Measurements from ENCODE around the gene SFRP4.
"Not testable (repeated sequence)": the region's sequence is repeated elsewhere in the genome, so short reads cannot be mapped to it uniquely, and the experiment has no call there.

Gene SFRP4

GRCh38 chr7:37960483-37960882, 43.9 kb upstream of the SFRP4 start:
- Histone ChIP-seq H3K4me2 (ENCODE audit: low read depth, low read length) (no peak overlapping the region), H2AFZ (ENCODE audit: low read length) (no peak overlapping the region), H3F3A (ENCODE audit: insufficient read depth, low read length) (no peaks in the 10 kb centered on the region), H3K4me3 (ENCODE audit: low read length) (no peak overlapping the region), H3K27ac (ENCODE audit: low read length) (no peak overlapping the region), H3K9me3 (replicated peaks; ENCODE audit: insufficient read depth, low read length) (no peaks in the 10 kb centered on the region), H3K27me3 (replicated peaks; ENCODE audit: insufficient read depth, low read length) (no peaks in the 10 kb centered on the region), H4K20me1 (ENCODE audit: insufficient read depth, low read length) (no peaks in the 10 kb centered on the region), H3K9ac (ENCODE audit: low read length) (no peak overlapping the region), H3K9me2 (replicated peaks; ENCODE audit: insufficient read depth, low read length) (no peaks in the 10 kb centered on the region), H3K36me3 (replicated peaks; ENCODE audit: insufficient read depth, low read length) (no peaks in the 10 kb centered on the region), H3K4me1 (ENCODE audit: low read length) (no peaks in the 10 kb centered on the region), H3K79me2 (ENCODE audit: low read length) (no peaks in the 10 kb centered on the region)
- no peak for DNase-seq
- TF ChIP-seq EZH2 (optimal IDR thresholded peaks at IDR 0.05; ENCODE audit: low read depth, low read length) (no peak), EZH2phosphoT487 (IDR thresholded peaks at IDR 0.05; ENCODE audit: low read length) (no peak), CTCF (IDR thresholded peaks at IDR 0.05; ENCODE audit: low read length) (no peak)

GRCh38 chr7:37957221-37957970, 40.8 kb upstream of the SFRP4 start:
- no peak for DNase-seq
- Histone ChIP-seq H4K20me1 (ENCODE audit: insufficient read depth, low read length) (no peaks in the 10 kb centered on the region), H3F3A (ENCODE audit: insufficient read depth, low read length) (no peaks in the 10 kb centered on the region), H3K79me2 (ENCODE audit: low read length) (no peaks in the 10 kb centered on the region), H3K4me3 (ENCODE audit: low read length) (no peak overlapping the region), H3K27me3 (replicated peaks; ENCODE audit: insufficient read depth, low read length) (no peaks in the 10 kb centered on the region), H3K36me3 (replicated peaks; ENCODE audit: insufficient read depth, low read length) (no peaks in the 10 kb centered on the region), H3K4me1 (ENCODE audit: low read length) (no peaks in the 10 kb centered on the region), H3K9ac (ENCODE audit: low read length) (no peak overlapping the region), H2AFZ (ENCODE audit: low read length) (no peak overlapping the region), H3K4me2 (ENCODE audit: low read depth, low read length) (no peak overlapping the region), H3K9me2 (replicated peaks; ENCODE audit: insufficient read depth, low read length) (no peaks in the 10 kb centered on the region), H3K9me3 (replicated peaks; ENCODE audit: insufficient read depth, low read length) (no peaks in the 10 kb centered on the region), H3K27ac (ENCODE audit: low read length) (no peak overlapping the region)
- TF ChIP-seq CTCF (IDR thresholded peaks at IDR 0.05; ENCODE audit: low read length) (no peak), EZH2 (optimal IDR thresholded peaks at IDR 0.05; ENCODE audit: low read depth, low read length) (no peak), EZH2phosphoT487 (IDR thresholded peaks at IDR 0.05; ENCODE audit: low read length) (no peak)

GRCh38 chr7:37956791-37957190, 40.2 kb upstream of the SFRP4 start:
- no peak overlapping the region for H3K9ac ChIP-seq (ENCODE audit: low read length)
- no peak overlapping the region for H3K4me2 ChIP-seq (ENCODE audit: low read depth, low read length)
- no peak overlapping the region for H2AFZ ChIP-seq (ENCODE audit: low read length)
- H3K9me3 ChIP-seq (replicated peaks; ENCODE audit: insufficient read depth, low read length) = no peaks in the 10 kb centered on the region
- H4K20me1 ChIP-seq (ENCODE audit: insufficient read depth, low read length) = no peaks in the 10 kb centered on the region
- H3K27ac ChIP-seq (ENCODE audit: low read length) = no peak overlapping the region
- no peak overlapping the region for H3K4me3 ChIP-seq (ENCODE audit: low read length)
- H3F3A ChIP-seq (ENCODE audit: insufficient read depth, low read length) = no peaks in the 10 kb centered on the region
- H3K36me3 ChIP-seq (replicated peaks; ENCODE audit: insufficient read depth, low read length) = no peaks in the 10 kb centered on the region
- no peak for DNase-seq
- no peaks in the 10 kb centered on the region for H3K9me2 ChIP-seq (replicated peaks; ENCODE audit: insufficient read depth, low read length)
- no peaks in the 10 kb centered on the region for H3K27me3 ChIP-seq (replicated peaks; ENCODE audit: insufficient read depth, low read length)
- TF ChIP-seq CTCF (IDR thresholded peaks at IDR 0.05; ENCODE audit: low read length) (no peak), EZH2phosphoT487 (IDR thresholded peaks at IDR 0.05; ENCODE audit: low read length) (no peak), EZH2 (optimal IDR thresholded peaks at IDR 0.05; ENCODE audit: low read depth, low read length) (no peak)
- H3K79me2 ChIP-seq (ENCODE audit: low read length) = no peaks in the 10 kb centered on the region
- H3K4me1 ChIP-seq (ENCODE audit: low read length) = no peaks in the 10 kb centered on the region

GRCh38 chr7:37954217-37954616, 37.6 kb upstream of the SFRP4 start:
- H3K9me3 ChIP-seq (replicated peaks; ENCODE audit: insufficient read depth, low read length); H2AFZ ChIP-seq (ENCODE audit: low read length); H4K20me1 ChIP-seq (ENCODE audit: insufficient read depth, low read length); H3K4me3 ChIP-seq (ENCODE audit: low read length); H3K4me2 ChIP-seq (ENCODE audit: low read depth, low read length); H3F3A ChIP-seq (ENCODE audit: insufficient read depth, low read length); H3K79me2 ChIP-seq (ENCODE audit: low read length); H3K27me3 ChIP-seq (replicated peaks; ENCODE audit: insufficient read depth, low read length); H3K9me2 ChIP-seq (replicated peaks; ENCODE audit: insufficient read depth, low read length); DNase-seq; H3K9ac ChIP-seq (ENCODE audit: low read length); H3K27ac ChIP-seq (ENCODE audit: low read length); H3K36me3 ChIP-seq (replicated peaks; ENCODE audit: insufficient read depth, low read length); H3K4me1 ChIP-seq (ENCODE audit: low read length): not testable (repeated sequence)
